Measurements from ENCODE around the gene C2CD2.

C2CD2 gene

DNA sequence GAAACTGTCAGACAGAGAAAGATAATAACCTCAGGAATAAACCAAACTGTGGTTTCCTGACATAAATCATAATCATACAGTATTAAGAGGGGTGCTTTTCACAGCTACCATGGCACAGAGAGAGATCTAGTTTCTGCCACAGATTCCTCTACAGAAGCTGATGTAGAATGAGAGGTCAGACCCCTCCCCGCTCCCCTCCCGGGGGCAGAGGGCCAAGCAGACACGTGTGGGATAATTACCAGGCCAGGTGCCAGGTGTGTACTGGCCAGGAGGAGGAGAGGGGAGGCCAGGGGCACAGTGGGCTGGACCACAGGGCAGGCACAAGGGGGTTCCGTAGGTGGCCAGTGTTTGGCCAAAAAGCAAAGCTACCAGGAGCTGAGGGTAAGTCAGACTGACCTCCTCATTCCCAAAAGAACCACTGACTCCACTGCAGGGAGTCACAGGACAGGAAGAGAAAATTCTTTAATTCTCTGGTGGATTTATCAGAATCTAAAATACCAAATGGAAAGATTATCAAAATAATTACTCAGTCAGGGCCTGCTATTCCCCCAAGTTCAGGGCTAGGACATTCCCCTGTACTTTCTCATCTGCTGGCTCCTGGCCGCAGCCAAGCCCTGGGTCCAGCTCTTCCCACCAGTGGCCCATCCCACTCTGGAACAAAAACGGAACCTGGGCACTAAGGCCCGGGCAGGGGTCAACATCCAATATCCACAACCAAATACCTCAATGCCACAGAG, 30.0 kb downstream of the C2CD2 start:
- no CpG with 5 or more reads among the region's 7 CpGs for WGBS (ENCODE audit: extremely low coverage, insufficient coverage, insufficient read length)
- H3K9ac ChIP-seq (ENCODE audit: low read length): no peak overlapping the region
- no peaks in the 10 kb centered on the region for H3K27me3 ChIP-seq (ENCODE audit: insufficient read depth, low read length)
- H3K36me3 ChIP-seq (ENCODE audit: control insufficient read depth in 1 of 2, insufficient read depth in 2 of 2, low read length in 2 of 2): no peaks in the 10 kb centered on the region
- H3K14ac ChIP-seq (ENCODE audit: low read length): no peak overlapping the region
- H2BK12ac ChIP-seq (ENCODE audit: low read length): no peak overlapping the region
- no peaks in the 10 kb centered on the region for H3K9me3 ChIP-seq (ENCODE audit: insufficient read depth, low read depth, low read length)
- H2AFZ ChIP-seq (ENCODE audit: insufficient read depth, low read length, poor library complexity): no peak overlapping the region
- no peak overlapping the region for H2BK120ac ChIP-seq (ENCODE audit: insufficient read depth, low read length, poor library complexity)
- no peak overlapping the region for H3K18ac ChIP-seq (ENCODE audit: low read length)
- no peak overlapping the region for H3K27ac ChIP-seq (ENCODE audit: low read depth, low read length)
- no peak overlapping the region for H2AK5ac ChIP-seq (ENCODE audit: low read length)
- peaks cover 6 to 7% of the 10 kb centered on the region in 2 experiments for H3K4me1 ChIP-seq (ENCODE audit: control insufficient read depth in 1 of 2, insufficient read depth in 2 of 2, low read length in 2 of 2)
- no peak overlapping the region for H4K8ac ChIP-seq (ENCODE audit: low read depth, low read length)
- H3K4me3 ChIP-seq (ENCODE audit: low read depth, low read length): no peak overlapping the region
- no peak for DNase-seq
- no peak overlapping the region for H3K23ac ChIP-seq (ENCODE audit: low read length)
- no peaks in the 10 kb centered on the region for H3K79me2 ChIP-seq (ENCODE audit: control insufficient read depth, insufficient read depth, low read length, poor library complexity)
- H3K79me1 ChIP-seq (ENCODE audit: low read length): no peaks in the 10 kb centered on the region
- H3K4me2 ChIP-seq (ENCODE audit: low read length): no peak overlapping the region
- no peak overlapping the region for H2BK5ac ChIP-seq (ENCODE audit: low read depth, low read length, poor library complexity)
- no peak overlapping the region for H3K4ac ChIP-seq (ENCODE audit: low read depth, low read length)
- H4K12ac ChIP-seq (ENCODE audit: low read depth, low read length): no peak overlapping the region
- no peak overlapping the region for H4K91ac ChIP-seq (ENCODE audit: low read depth, low read length)

DNA sequence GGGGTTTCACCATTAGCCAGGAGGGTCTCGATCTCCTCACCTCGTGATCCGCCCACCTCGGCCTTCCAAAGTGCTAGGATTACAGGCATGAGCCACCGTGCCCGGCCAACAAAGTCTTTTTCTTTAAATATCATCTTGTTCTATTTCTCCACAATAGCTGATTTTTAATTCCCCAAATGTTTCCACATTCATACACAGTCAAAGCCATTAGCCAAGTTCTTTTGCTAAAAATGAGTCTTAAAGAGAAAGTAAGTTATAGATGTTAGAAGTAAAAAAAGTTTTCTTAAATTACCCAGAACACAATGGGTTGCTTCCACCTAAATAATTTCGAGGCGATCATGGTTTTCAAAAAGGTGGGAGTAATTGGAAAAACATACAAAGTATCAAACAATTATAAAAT, 30.6 kb downstream of the C2CD2 start:
- no peak overlapping the region for H3K4me3 ChIP-seq (ENCODE audit: low read depth, low read length)
- H3K4me1 ChIP-seq (ENCODE audit: control insufficient read depth in 1 of 2, insufficient read depth in 2 of 2, low read length in 2 of 2): peaks cover 4% of the 10 kb centered on the region in 2 experiments
- H3K18ac ChIP-seq (ENCODE audit: low read length): no peak overlapping the region
- H3K4me2 ChIP-seq (ENCODE audit: low read length): no peak overlapping the region
- no peak overlapping the region for H2BK12ac ChIP-seq (ENCODE audit: low read length)
- H2BK120ac ChIP-seq (ENCODE audit: insufficient read depth, low read length, poor library complexity): no peak overlapping the region
- no peak overlapping the region for H3K9ac ChIP-seq (ENCODE audit: low read length)
- no peak for DNase-seq
- H3K79me2 ChIP-seq (ENCODE audit: control insufficient read depth, insufficient read depth, low read length, poor library complexity): no peaks in the 10 kb centered on the region
- no CpG with 5 or more reads among the region's 8 CpGs for WGBS (ENCODE audit: extremely low coverage, insufficient coverage, insufficient read length)
- H4K8ac ChIP-seq (ENCODE audit: low read depth, low read length): no peak overlapping the region
- H3K79me1 ChIP-seq (ENCODE audit: low read length): no peaks in the 10 kb centered on the region
- no peak overlapping the region for H3K4ac ChIP-seq (ENCODE audit: low read depth, low read length)
- no peak overlapping the region for H3K27ac ChIP-seq (ENCODE audit: low read depth, low read length)
- no peak overlapping the region for H2AK5ac ChIP-seq (ENCODE audit: low read length)
- no peak overlapping the region for H3K14ac ChIP-seq (ENCODE audit: low read length)
- no peak overlapping the region for H4K91ac ChIP-seq (ENCODE audit: low read depth, low read length)
- H2BK5ac ChIP-seq (ENCODE audit: low read depth, low read length, poor library complexity): no peak overlapping the region
- H4K12ac ChIP-seq (ENCODE audit: low read depth, low read length): no peak overlapping the region
- no peak overlapping the region for H3K23ac ChIP-seq (ENCODE audit: low read length)
- H3K9me3 ChIP-seq (ENCODE audit: insufficient read depth, low read depth, low read length): no peaks in the 10 kb centered on the region
- no peak overlapping the region for H2AFZ ChIP-seq (ENCODE audit: insufficient read depth, low read length, poor library complexity)
- no peaks in the 10 kb centered on the region for H3K27me3 ChIP-seq (ENCODE audit: insufficient read depth, low read length)
- H3K36me3 ChIP-seq (ENCODE audit: control insufficient read depth in 1 of 2, insufficient read depth in 2 of 2, low read length in 2 of 2): no peaks in the 10 kb centered on the region

DNA sequence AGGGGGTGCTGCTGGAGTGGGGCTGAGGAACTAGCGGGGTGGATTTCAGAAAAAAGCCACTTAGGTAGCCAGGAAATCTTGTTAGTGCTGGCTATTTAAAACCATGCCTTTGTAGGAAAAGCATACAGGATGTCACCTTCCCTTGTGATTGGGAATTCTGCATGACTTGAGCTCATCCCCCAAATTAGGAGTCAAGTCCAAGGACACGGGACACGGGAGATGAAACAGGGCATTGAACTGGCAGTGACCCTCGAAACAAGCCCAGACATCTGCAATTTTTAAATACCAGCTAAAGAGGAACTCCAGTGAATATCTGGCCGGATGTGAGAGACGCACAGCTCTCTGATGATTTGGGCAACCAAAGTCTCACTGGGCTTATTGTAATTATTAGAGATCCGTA, 32.8 kb downstream of the C2CD2 start:
- no peak overlapping the region for H2BK5ac ChIP-seq (ENCODE audit: low read depth, low read length, poor library complexity)
- H3K9me3 ChIP-seq (ENCODE audit: insufficient read depth, low read depth, low read length): no peaks in the 10 kb centered on the region
- H4K8ac ChIP-seq (ENCODE audit: low read depth, low read length): no peak overlapping the region
- no peaks in the 10 kb centered on the region for H3K79me1 ChIP-seq (ENCODE audit: low read length)
- no peaks in the 10 kb centered on the region for H3K27me3 ChIP-seq (ENCODE audit: insufficient read depth, low read length)
- H3K23ac ChIP-seq (ENCODE audit: low read length): no peak overlapping the region
- H4K91ac ChIP-seq (ENCODE audit: low read depth, low read length): no peak overlapping the region
- no peak overlapping the region for H2BK120ac ChIP-seq (ENCODE audit: insufficient read depth, low read length, poor library complexity)
- H3K36me3 ChIP-seq (ENCODE audit: control insufficient read depth in 1 of 2, insufficient read depth in 2 of 2, low read length in 2 of 2): no peaks in the 10 kb centered on the region
- H3K4me2 ChIP-seq (ENCODE audit: low read length): no peak overlapping the region
- no peaks in the 10 kb centered on the region for H3K79me2 ChIP-seq (ENCODE audit: control insufficient read depth, insufficient read depth, low read length, poor library complexity)
- no peak overlapping the region for H4K12ac ChIP-seq (ENCODE audit: low read depth, low read length)
- no CpG with 5 or more reads among the region's 7 CpGs for WGBS (ENCODE audit: extremely low coverage, insufficient coverage, insufficient read length)
- H3K18ac ChIP-seq (ENCODE audit: low read length): no peak overlapping the region
- no peak overlapping the region for H3K9ac ChIP-seq (ENCODE audit: low read length)
- H3K4me1 ChIP-seq (ENCODE audit: control insufficient read depth in 1 of 2, insufficient read depth in 2 of 2, low read length in 2 of 2): no peaks in the 10 kb centered on the region
- H3K27ac ChIP-seq (ENCODE audit: low read depth, low read length): no peak overlapping the region
- H2AK5ac ChIP-seq (ENCODE audit: low read length): no peak overlapping the region
- no peak overlapping the region for H2AFZ ChIP-seq (ENCODE audit: insufficient read depth, low read length, poor library complexity)
- H3K4me3 ChIP-seq (ENCODE audit: low read depth, low read length): no peak overlapping the region
- no peak overlapping the region for H3K14ac ChIP-seq (ENCODE audit: low read length)
- H2BK12ac ChIP-seq (ENCODE audit: low read length): no peak overlapping the region
- H3K4ac ChIP-seq (ENCODE audit: low read depth, low read length): no peak overlapping the region
- DNase-seq: no peak

DNA sequence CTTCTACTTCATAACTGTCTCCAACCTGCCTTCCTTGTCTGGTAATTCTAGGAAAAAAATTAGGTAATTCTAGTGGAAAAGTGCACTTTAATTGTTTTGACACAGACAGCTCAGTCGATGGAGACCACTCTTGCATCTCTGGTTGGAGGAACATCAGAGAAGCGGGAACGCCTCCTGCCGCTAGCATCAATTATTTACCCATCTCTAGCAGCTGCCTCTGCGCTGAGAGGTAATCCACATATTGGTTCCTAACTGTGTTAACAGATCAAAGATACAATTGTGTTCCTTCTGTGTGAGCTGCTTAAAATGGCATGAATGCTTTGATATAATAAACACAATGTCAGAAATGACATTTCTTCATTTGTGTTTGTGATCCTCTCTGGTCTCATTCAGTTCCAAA, 33.3 kb downstream of the C2CD2 start:
- Histone ChIP-seq H3K4me3 (ENCODE audit: low read depth, low read length) (no peak overlapping the region), H2AFZ (ENCODE audit: insufficient read depth, low read length, poor library complexity) (no peak overlapping the region), H3K23ac (ENCODE audit: low read length) (no peak overlapping the region), H3K4ac (ENCODE audit: low read depth, low read length) (no peak overlapping the region), H3K36me3 (ENCODE audit: control insufficient read depth in 1 of 2, insufficient read depth in 2 of 2, low read length in 2 of 2) (no peaks in the 10 kb centered on the region), H3K4me1 (ENCODE audit: control insufficient read depth in 1 of 2, insufficient read depth in 2 of 2, low read length in 2 of 2) (no peaks in the 10 kb centered on the region), H2BK12ac (ENCODE audit: low read length) (no peak overlapping the region), H3K27me3 (ENCODE audit: insufficient read depth, low read length) (no peaks in the 10 kb centered on the region), H4K91ac (ENCODE audit: low read depth, low read length) (no peak overlapping the region), H4K12ac (ENCODE audit: low read depth, low read length) (no peak overlapping the region), H2BK5ac (ENCODE audit: low read depth, low read length, poor library complexity) (no peak overlapping the region), H2BK120ac (ENCODE audit: insufficient read depth, low read length, poor library complexity) (no peak overlapping the region), H3K27ac (ENCODE audit: low read depth, low read length) (no peak overlapping the region), H3K4me2 (ENCODE audit: low read length) (no peak overlapping the region), H2AK5ac (ENCODE audit: low read length) (no peak overlapping the region), H3K18ac (ENCODE audit: low read length) (no peak overlapping the region), H4K8ac (ENCODE audit: low read depth, low read length) (no peak overlapping the region), H3K79me2 (ENCODE audit: control insufficient read depth, insufficient read depth, low read length, poor library complexity) (no peaks in the 10 kb centered on the region), H3K79me1 (ENCODE audit: low read length) (no peaks in the 10 kb centered on the region), H3K14ac (ENCODE audit: low read length) (no peak overlapping the region), H3K9ac (ENCODE audit: low read length) (no peak overlapping the region), H3K9me3 (ENCODE audit: insufficient read depth, low read depth, low read length) (no peaks in the 10 kb centered on the region)
- DNase-seq: no peak
- WGBS (ENCODE audit: extremely low coverage, insufficient coverage, insufficient read length): no CpG with 5 or more reads among the region's 5 CpGs
